HepG2 (cell line): ENCODE data around the gene IFT22. TPM values are rescaled to one million over a fixed set of nuclear protein-coding genes. Genes with fewer than 3 reads are reported as not detected.
A peak's percentile ranks its signal among the peaks of the same experiment; 100 is the strongest.

Experiments
- ASH2L ChIP-seq: fragments of 300-600, 200-600 bp; sonication (generic); IDR thresholded peaks from 2 replicates; pipeline ENCODE4 v1.7.0; 2017; ENCODE audit warnings: low read depth, mild to moderate bottlenecking, moderate library complexity, mixed read lengths, low read length; ENCODE audit not compliant: insufficient read length
- CCAR2 ChIP-seq: fragments of 200-400 bp; formaldehyde crosslinking; optimal IDR thresholded peaks from 2 replicates; pipeline ENCODE3; 2018; ENCODE audit warnings: low read depth, mild to moderate bottlenecking, low read length, moderate library complexity
- CTCF ChIP-seq: sonication (generic); formaldehyde crosslinking; IDR thresholded peaks from 2 replicates; pipeline ENCODE4 v1.5.0; 2020; ENCODE audit warnings: mild to moderate bottlenecking, missing genetic modification reagents, moderate library complexity
- FOXO1 ChIP-seq: sonication (generic); formaldehyde crosslinking; IDR thresholded peaks from 2 replicates; pipeline ENCODE4 v1.4.0; 2020; ENCODE audit warnings: missing genetic modification reagents
- HNRNPL ChIP-seq: fragments of 200-400 bp; formaldehyde crosslinking; IDR thresholded peaks from 2 replicates; pipeline ENCODE4 v1.6.1; 2017; ENCODE audit warnings: mild to moderate bottlenecking, low read depth, low read length
- KLF16 ChIP-seq, 2 experiments: sonication (generic) in 1 of 2; formaldehyde crosslinking in 1 of 2; IDR thresholded peaks; 2 replicates each; pipeline versions ENCODE4 v1.6.1 to v1.8.0; 2016 to 2023; ENCODE audit warnings: missing genetic modification reagents in 2 of 2, missing compliant biosample characterization in 1 of 2
- MBNL3 ChIP-seq: fragments of 250-450 bp; sonication (Bioruptor Pico); conservative IDR thresholded peaks from 2 replicates; pipeline ENCODE4 v1.8.0; 2022; ENCODE audit warnings: mild to moderate bottlenecking, inconsistent platforms
- POGK ChIP-seq: sonication (generic); formaldehyde crosslinking; conservative IDR thresholded peaks from 2 replicates; pipeline ENCODE4 v1.8.0; 2022; ENCODE audit warnings: mild to moderate bottlenecking, moderate library complexity, missing genetic modification reagents
- RAD21 ChIP-seq: fragments of 450-650 bp; formaldehyde crosslinking; IDR thresholded peaks from 2 replicates; pipeline ENCODE4 v1.5.0; 2020; ENCODE audit warnings: mild to moderate bottlenecking
- REXO4 ChIP-seq: sonication (generic); formaldehyde crosslinking; IDR thresholded peaks from 2 replicates; pipeline ENCODE4 v1.8.0; 2022; ENCODE audit warnings: missing genetic modification reagents, mild to moderate bottlenecking, borderline replicate concordance
- STAG1 ChIP-seq: sonication (generic); formaldehyde crosslinking; IDR thresholded peaks from 2 replicates; pipeline ENCODE4 v1.4.0; 2020; ENCODE audit warnings: missing genetic modification reagents
- TCF7L2 ChIP-seq: IDR thresholded peaks from 2 replicates; pipeline ENCODE4 v1.6.1; 2011; ENCODE audit warnings: mild to moderate bottlenecking, low read depth, low read length, moderate library complexity
- TFDP2 ChIP-seq: sonication (generic); formaldehyde crosslinking; IDR thresholded peaks from 2 replicates; pipeline ENCODE4 v1.4.0; 2020; ENCODE audit warnings: missing genetic modification reagents
- ZMAT5 ChIP-seq: sonication (generic); formaldehyde crosslinking; IDR thresholded peaks from 2 replicates; pipeline ENCODE4 v1.5.0; 2020; ENCODE audit warnings: mild to moderate bottlenecking, low read depth, missing genetic modification reagents, borderline replicate concordance
- ZNF230 ChIP-seq: sonication (generic); formaldehyde crosslinking; IDR thresholded peaks from 2 replicates; pipeline ENCODE4 v1.4.0; 2020; ENCODE audit warnings: mild to moderate bottlenecking, missing genetic modification reagents
- ZNF367 ChIP-seq: sonication (generic); formaldehyde crosslinking; IDR thresholded peaks from 2 replicates; pipeline ENCODE4 v1.4.0; 2020; ENCODE audit warnings: missing genetic modification reagents, borderline replicate concordance
- ZNF567 ChIP-seq: sonication (generic); formaldehyde crosslinking; IDR thresholded peaks from 2 replicates; pipeline ENCODE4 v1.8.1; 2023; ENCODE audit warnings: mild to moderate bottlenecking, missing genetic modification reagents, borderline replicate concordance
- ZNF580 ChIP-seq: IDR thresholded peaks from 2 replicates; pipeline ENCODE4 v1.6.1; 2016; ENCODE audit warnings: low read depth, borderline replicate concordance
- ZNF800 ChIP-seq: sonication (generic); formaldehyde crosslinking; IDR thresholded peaks from 2 replicates; pipeline ENCODE4 v1.4.0; 2020; ENCODE audit warnings: missing genetic modification reagents
- ZNF839 ChIP-seq: sonication (generic); formaldehyde crosslinking; IDR thresholded peaks from 2 replicates; pipeline ENCODE4 v1.4.0; 2020; ENCODE audit warnings: missing genetic modification reagents, mild to moderate bottlenecking, borderline replicate concordance
- polyA plus RNA-seq, 8 experiments: library from polyadenylated mRNA; depleted of rRNA in 3 of 8; stranded (reverse) in 7 of 8; unstranded in 1 of 8; fragments of >200 nt; fragmentation: Illumina TruSeq in 4 of 8; extraction: Trizol in 4 of 8; gene quantifications; 2 replicates each; pipeline versions ENCODE4 v1.2.1 to v1.2.3, GENCODE V29; 2011 to 2016; ENCODE audit warnings: low read depth in 4 of 8, missing spikeins in 1 of 8, mixed read lengths in 1 of 8; ENCODE audit not compliant: insufficient read depth in 1 of 8
- total RNA-seq, 5 experiments: library from RNA; depleted of rRNA; stranded (reverse); fragments of >200 nt; fragmentation: Illumina TruSeq; extraction: Trizol; gene quantifications; 2 replicates each; pipeline ENCODE4 v1.2.3, GENCODE V29; 2016; ENCODE audit warnings: low read depth in 1 of 5

IFT22 gene
- total and polyA plus RNA-seq, 2 of the 13 experiments (the other 11 are each of a cell fraction or from before 2014, with no cell fraction given), result 8.9 to 14.5 TPM

GRCh38 chr7:101363734-101364374 lies 42.2 kb upstream of the IFT22 start (continued):
- TF ChIP-seq CTCF (CRISPR knock-in tag), result peak; percentile 86
- TF ChIP-seq ZNF230, result no peak
- TF ChIP-seq KLF16 (CRISPR knock-in tag; IDR thresholded peaks at IDR 0.05), result peak in 1 of 2 experiments; percentile 39; a peak in 1 of 4 replicates
- peak; percentile 9; the same call in 1 of the 2 replicates for TF ChIP-seq TFDP2
- no peak for TF ChIP-seq ZNF367 (CRISPR knock-in tag)
- no peak for TF ChIP-seq CCAR2
- no peak for TF ChIP-seq REXO4
- peak; percentile 19 for TF ChIP-seq ASH2L
- TF ChIP-seq RAD21 (CRISPR knock-in tag), result peak; percentile 95
- TF ChIP-seq ZNF567 (CRISPR knock-in tag), result no peak
- TF ChIP-seq ZMAT5 (CRISPR knock-in tag), result no peak
- no peak for TF ChIP-seq TCF7L2
- TF ChIP-seq ZNF800, result peak; percentile 98
- peak; percentile 48; the same call in 1 of the 2 replicates for TF ChIP-seq ZNF580 (CRISPR knock-in tag)
- 0 out of 2 replicates have a peak, but pooled peaks have one; percentile 67 for TF ChIP-seq ZNF839
- no peak for TF ChIP-seq HNRNPL
- TF ChIP-seq POGK (CRISPR knock-in tag), result 0 out of 2 replicates have a peak, but pooled peaks have one; percentile 45
- TF ChIP-seq FOXO1 (CRISPR knock-in tag), result no peak
- no peak for TF ChIP-seq MBNL3 (CRISPR knock-in tag)
- peak; percentile 86 for TF ChIP-seq STAG1 (CRISPR knock-in tag)
